Neuron (in vitro differentiated cells): ENCODE results near the gene SCT.

Experiments used
- H2AFZ ChIP-seq: one replicate; pipeline ENCODE4 v1.6.1; 2013; ENCODE audit warnings: low read depth, mild to moderate bottlenecking, inconsistent platforms, low read length, moderate library complexity
- H3K27me3 ChIP-seq: one replicate; pipeline ENCODE4 v1.6.1; 2013; ENCODE audit warnings: low read length; ENCODE audit not compliant: insufficient read depth
- H3K36me3 ChIP-seq: one replicate; pipeline ENCODE4 v1.6.1; 2013; ENCODE audit warnings: low read length; ENCODE audit not compliant: insufficient read depth
- H3K4me1 ChIP-seq: one replicate; pipeline ENCODE4 v1.6.1; 2013; ENCODE audit warnings: low read length; ENCODE audit not compliant: insufficient read depth
- H3K4me3 ChIP-seq: 2 replicates; pipeline ENCODE4 v1.5.1; 2013; ENCODE audit warnings: mild to moderate bottlenecking, low read length, moderate library complexity
- H3K9me3 ChIP-seq: one replicate; pipeline ENCODE4 v1.6.1; 2013; ENCODE audit warnings: low read length

SCT gene

DNA sequence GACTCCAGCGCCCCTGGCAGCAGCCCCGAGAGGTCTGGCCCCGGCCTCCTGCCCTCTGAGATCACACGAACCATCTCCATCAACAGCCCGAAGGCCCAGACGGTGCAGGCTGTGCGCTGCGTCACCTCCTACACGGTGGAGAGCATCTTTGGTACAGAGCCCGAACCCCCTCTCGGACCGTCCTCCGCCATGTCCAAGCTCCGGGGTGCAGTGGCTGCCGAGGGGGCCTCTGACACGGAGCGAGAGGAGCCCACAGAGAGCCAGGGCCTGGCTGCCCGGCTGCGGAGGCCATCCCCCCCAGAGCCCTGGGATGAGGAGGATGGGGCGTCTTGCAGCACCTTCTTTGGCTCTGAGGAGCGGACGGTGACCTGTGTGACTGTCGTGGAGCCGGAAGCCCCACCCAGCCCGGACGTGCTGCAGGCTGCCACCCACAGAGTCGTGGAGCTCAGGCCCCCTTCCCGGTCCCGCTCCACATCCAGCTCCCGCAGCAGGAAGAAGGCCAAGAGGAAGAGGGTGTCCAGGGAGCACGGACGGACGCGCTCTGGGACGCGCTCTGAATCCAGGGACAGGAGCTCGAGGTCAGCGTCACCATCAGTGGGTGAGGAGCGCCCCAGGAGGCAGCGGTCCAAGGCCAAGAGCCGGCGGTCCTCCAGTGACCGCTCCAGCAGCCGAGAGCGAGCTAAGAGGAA, 18.9 kb downstream of the SCT start:
- Histone ChIP-seq H3K9me3 (no peaks in the 10 kb centered on the region), H3K4me3 (no peak overlapping the region), H2AFZ (no peak overlapping the region), H3K27me3 (no peaks in the 10 kb centered on the region), H3K36me3 (peaks cover 96% of the 10 kb centered on the region), H3K4me1 (no peaks in the 10 kb centered on the region)

DNA sequence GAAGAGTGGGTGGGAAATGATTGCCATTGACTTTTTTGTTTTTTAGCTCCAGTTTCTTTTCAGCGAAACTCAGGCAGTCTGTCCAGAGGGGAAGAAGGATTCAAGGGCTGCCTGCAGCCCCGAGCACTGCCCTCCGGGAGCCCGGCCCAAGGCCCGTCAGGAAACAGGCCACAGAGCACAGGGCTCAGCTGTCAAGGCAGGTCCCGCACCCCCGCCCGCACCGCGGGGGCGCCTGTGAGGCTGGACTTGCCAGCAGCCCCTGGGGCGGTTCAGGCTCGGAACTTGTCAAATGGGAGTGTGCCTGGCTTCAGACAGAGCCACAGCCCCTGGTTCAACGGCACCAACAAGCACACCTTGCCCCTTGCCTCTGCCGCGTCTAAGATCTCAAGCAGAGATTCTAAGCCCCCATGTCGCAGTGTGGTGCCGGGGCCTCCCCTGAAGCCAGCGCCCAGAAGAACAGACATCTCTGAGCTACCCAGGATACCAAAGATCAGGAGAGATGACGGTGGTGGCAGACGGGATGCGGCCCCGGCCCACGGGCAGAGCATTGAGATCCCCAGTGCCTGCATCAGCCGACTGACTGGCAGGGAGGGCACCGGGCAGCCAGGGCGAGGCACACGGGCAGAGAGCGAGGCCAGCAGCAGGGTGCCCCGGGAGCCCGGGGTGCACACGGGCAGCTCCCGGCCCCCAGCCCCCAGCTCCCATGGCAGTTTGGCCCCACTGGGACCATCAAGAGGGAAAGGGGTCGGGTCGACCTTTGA, 19.8 kb downstream of the SCT start:
- H3K9me3 ChIP-seq = no peaks in the 10 kb centered on the region
- H3K4me3 ChIP-seq = no peak overlapping the region
- no peak overlapping the region for H2AFZ ChIP-seq
- H3K27me3 ChIP-seq = no peaks in the 10 kb centered on the region
- H3K36me3 ChIP-seq = peaks cover 95% of the 10 kb centered on the region
- H3K4me1 ChIP-seq = no peaks in the 10 kb centered on the region

DNA sequence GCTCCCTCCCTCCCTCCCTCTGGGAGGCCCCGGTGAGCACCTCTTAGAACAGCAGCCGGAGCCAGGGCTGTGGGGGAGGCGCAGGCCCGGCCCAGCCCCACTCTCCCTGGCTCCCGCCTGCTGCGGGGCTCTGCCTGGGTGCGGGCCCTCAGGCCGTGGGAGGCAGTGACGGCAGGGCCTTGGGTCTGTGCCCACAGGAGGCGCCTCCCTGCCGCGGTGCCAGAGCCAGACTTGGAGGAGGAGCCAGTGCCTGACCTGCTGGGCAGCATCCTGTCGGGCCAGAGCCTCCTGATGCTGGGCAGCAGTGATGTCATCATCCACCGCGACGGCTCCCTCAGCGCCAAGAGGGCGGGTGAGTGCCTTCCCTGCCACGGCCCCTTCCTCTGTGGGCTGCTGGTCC, 20.7 kb downstream of the SCT start:
- H3K4me3 ChIP-seq = no peak overlapping the region
- no peaks in the 10 kb centered on the region for H3K27me3 ChIP-seq
- no peaks in the 10 kb centered on the region for H3K4me1 ChIP-seq
- peaks cover 95% of the 10 kb centered on the region for H3K36me3 ChIP-seq
- H2AFZ ChIP-seq = no peak overlapping the region
- no peaks in the 10 kb centered on the region for H3K9me3 ChIP-seq

DNA sequence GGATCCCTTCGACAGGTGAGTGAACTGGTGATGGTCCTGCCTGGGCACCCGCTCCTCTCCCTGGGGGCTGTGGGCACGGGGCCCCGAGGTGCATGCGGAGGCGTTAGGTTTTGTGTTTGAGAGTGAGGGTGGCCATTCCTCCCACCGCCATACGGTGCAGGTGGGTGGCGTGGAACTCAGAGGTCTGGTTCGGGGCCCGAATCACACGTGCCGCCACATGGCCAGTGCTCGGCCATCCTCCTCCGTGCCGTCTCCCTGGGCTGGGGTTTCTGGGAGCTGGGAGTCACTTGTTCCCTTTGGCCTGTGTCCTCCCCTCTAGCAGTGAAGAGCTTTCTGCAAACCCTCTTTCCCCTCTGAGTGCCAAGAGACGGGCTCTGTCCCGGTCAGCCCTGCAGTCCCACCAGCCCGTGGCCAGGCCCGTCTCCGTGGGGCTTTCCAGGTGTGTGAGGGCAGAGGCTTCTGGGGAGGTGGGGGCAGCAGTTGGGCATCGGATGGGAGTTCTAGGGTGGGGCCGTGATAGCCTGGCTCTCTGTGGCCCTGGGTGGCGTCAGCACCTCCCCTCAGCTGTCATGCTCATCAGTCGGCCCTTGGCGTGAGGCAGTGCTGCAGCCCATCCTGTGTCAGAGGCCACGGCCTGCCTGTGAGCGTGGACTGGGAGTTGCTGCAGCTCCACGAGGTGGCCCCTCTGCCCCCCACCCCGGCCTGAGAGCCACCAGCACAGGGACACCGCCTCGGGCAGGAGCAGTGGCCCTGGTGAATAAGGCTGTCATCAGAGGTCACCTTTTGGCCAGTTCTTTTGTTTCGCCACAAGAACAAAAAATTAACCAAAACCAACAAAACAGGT, 21.5 kb downstream of the SCT start:
- H2AFZ ChIP-seq = no peak overlapping the region
- peaks cover 92% of the 10 kb centered on the region for H3K36me3 ChIP-seq
- no peaks in the 10 kb centered on the region for H3K27me3 ChIP-seq
- no peaks in the 10 kb centered on the region for H3K9me3 ChIP-seq
- H3K4me3 ChIP-seq = no peak overlapping the region
- no peaks in the 10 kb centered on the region for H3K4me1 ChIP-seq

DNA sequence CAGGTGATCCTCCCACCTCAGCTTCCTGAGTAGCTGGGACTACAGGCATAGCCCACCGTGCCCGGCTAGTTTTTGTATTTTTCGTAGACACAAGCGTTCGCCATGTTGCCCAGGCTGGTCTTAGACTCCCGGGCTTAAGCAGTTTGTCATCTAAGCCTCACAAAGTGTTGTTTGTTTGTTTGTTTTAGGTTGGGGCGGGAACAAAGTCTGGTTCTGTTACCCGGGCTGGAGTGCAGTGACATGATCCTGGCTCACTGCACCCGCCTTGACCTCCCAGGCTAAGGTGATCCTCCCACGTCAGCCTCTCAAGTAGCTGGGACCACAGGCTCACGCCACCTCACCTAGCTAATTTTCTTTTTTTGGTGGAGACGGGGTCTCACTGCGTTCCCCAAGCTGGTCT, 23.8 kb downstream of the SCT start:
- Histone ChIP-seq H3K27me3 (no peaks in the 10 kb centered on the region), H3K4me3 (no peak overlapping the region), H3K9me3 (no peaks in the 10 kb centered on the region), H3K4me1 (no peaks in the 10 kb centered on the region), H2AFZ (no peak overlapping the region), H3K36me3 (peaks cover 87% of the 10 kb centered on the region)

DNA sequence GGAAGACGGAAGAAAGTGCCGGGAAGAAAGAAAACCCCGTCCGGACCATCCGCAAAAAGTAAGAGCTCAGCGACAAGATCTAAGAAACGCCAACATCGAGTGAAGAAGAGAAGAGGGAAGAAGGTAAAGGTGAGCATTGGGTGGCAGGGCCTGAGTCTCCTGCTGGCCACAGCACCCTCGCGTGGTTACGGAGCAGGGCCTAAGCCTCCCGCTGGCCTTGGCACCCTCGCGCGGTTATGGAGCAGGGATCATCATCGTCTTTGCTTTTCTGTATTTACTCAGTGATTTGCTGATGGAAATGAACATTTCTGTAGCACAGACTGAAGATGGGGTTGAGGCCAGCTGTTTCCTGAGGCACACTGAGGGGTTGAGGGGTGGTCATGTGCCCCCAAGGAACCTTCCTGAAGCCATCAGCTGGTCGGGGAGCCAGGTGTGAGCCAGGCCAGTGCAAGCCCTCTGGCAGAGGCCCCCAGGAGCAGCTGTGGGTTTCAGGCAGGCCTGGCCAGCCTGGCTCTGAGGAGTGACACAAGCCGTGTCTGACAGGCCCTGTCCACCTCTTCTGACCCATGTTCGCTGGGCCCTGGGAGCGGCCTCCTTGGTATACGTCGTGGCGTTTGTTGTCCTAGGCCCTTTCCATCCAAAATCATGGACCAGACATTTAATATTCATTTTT, 25.3 kb downstream of the SCT start:
- Histone ChIP-seq H2AFZ (no peak overlapping the region), H3K4me1 (no peaks in the 10 kb centered on the region), H3K9me3 (no peaks in the 10 kb centered on the region), H3K4me3 (no peak overlapping the region), H3K36me3 (peaks cover 84% of the 10 kb centered on the region), H3K27me3 (no peaks in the 10 kb centered on the region)

DNA sequence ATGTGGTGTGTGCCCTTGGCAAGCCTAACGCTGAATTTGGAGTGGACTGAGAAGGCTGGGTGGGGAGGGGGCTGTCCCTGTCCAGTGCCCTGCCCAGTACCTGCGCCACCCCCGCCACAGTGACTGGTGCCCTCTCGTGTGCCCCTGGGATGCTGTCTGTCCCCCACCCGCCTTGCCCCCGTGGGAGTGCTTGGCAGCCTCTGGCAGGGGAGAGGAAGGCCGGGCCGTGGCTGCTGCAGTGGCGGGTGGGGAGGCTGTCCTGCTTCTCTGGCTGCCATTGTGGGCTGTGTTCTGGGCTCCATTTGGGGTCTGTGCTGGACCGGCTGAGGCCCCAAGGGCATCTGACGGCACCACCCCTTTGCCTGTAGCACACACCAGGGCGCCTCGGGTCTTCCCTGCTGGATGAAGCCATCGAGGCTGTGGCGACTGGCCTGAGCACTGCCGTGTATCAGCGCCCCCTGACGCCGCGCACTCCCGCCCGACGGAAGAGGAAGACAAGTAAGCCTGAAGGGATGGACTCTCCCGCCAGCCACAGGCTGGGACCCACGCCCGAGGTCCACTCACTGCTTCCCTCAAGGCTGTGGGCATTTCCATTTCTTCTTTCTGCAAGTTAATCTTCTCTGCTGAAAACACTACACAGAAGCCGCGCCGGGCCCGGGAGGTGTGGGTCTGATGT, 28.8 kb downstream of the SCT start:
- no peaks in the 10 kb centered on the region for H3K4me1 ChIP-seq
- peaks cover 82% of the 10 kb centered on the region for H3K36me3 ChIP-seq
- H3K9me3 ChIP-seq = no peaks in the 10 kb centered on the region
- no peak overlapping the region for H2AFZ ChIP-seq
- no peaks in the 10 kb centered on the region for H3K27me3 ChIP-seq
- no peak overlapping the region for H3K4me3 ChIP-seq

DNA sequence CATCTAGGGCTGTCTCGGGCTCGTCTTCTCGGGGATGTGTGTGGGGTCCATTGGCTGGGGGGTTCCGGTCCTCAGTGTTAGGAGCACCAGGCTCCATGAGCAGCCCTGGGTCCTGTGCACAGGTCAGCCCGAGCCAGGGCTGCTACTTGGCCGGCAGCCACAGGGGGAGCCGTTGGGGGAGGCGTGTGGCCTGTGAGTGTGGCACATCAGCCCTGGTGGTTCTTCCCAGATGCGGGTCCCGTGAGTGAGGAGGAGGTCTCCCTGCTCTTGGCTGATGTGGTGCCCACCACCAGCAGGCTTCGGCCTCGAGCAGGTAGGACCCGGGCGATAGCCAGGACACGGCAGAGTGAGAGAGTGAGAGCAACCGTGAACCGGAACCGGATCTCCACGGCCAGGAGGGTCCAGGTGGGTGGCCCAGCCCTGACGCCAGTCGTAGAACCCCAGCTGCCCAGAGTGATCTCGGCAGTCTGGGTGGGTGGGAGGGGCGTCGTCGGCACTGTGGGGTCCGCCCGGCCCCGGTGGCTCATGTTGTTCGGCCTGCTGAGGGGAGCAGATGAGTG, 29.7 kb downstream of the SCT start:
- Histone ChIP-seq H3K36me3 (peaks cover 83% of the 10 kb centered on the region), H3K4me1 (no peaks in the 10 kb centered on the region), H3K9me3 (no peaks in the 10 kb centered on the region), H2AFZ (no peak overlapping the region), H3K27me3 (no peaks in the 10 kb centered on the region), H3K4me3 (no peak overlapping the region)

DNA sequence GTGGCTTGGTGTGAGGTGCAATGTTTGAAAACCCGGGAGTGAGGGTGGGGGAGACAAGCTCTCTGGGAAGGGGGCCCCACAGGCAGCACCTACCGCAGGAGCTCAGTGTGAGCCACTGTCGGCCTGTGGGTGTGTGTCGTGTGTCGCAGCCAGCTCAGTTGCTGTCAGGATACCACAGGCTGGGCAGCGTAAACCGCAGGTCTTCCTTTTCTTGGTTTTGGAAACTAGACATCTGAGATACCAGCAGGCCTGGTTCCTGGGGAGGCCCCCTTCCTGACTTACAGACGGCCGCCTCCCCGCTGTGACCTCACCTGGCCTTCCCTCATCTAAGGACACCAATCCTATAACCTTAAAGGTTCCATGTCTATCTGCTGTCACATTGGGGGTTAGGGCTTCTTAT, 30.6 kb downstream of the SCT start:
- Histone ChIP-seq H3K36me3 (peaks cover 80% of the 10 kb centered on the region), H3K9me3 (no peaks in the 10 kb centered on the region), H3K27me3 (no peaks in the 10 kb centered on the region), H3K4me1 (no peaks in the 10 kb centered on the region), H2AFZ (no peak overlapping the region), H3K4me3 (no peak overlapping the region)

DNA sequence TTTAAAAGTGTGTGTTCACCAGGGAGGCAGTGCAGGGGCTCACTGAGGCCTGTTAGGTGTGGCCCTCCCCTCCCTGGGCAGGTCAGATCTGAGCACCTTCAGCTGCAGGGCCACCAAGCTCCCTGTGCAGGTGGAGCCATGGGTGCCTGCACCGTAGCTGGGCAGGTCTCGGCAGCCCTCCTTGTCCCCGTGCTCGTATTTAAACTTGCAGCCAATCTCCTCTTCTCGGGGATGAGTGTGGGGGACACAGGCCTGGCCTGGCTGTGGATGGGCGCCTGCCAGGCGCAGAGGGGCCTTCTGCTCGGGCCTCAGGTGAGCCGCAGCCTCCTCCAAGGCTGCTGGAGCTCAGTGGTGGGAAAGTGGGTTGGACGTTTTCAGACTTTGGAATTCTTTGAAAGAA, 31.6 kb downstream of the SCT start:
- Histone ChIP-seq H3K36me3 (peaks cover 85% of the 10 kb centered on the region), H3K4me1 (no peaks in the 10 kb centered on the region), H3K27me3 (no peaks in the 10 kb centered on the region), H3K4me3 (no peak overlapping the region), H2AFZ (no peak overlapping the region), H3K9me3 (no peaks in the 10 kb centered on the region)

DNA sequence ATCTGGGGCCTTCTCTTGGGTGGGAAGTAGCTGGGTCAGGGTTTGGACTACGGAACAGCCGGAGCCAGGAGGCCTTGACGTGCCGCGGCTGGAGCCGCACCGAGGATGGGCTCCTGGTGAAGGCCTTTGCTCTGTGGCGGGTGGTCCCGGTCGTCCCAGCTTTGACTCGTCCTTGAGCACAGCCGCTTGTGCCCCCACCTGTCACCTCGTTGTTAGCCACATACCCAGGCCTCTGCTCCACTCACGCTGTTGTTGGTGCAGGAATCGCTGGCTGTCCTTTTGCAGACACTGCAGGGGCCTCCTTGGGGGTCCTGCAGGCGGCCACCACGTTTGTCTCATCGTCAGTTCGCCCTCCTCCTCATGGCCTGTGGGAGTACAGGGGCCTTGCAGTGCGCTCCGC, 33.6 kb downstream of the SCT start:
- H3K4me3 ChIP-seq = no peak overlapping the region
- H3K27me3 ChIP-seq = no peaks in the 10 kb centered on the region
- H3K36me3 ChIP-seq = peaks cover 83% of the 10 kb centered on the region
- no peaks in the 10 kb centered on the region for H3K4me1 ChIP-seq
- H3K9me3 ChIP-seq = no peaks in the 10 kb centered on the region
- no peak overlapping the region for H2AFZ ChIP-seq

DNA sequence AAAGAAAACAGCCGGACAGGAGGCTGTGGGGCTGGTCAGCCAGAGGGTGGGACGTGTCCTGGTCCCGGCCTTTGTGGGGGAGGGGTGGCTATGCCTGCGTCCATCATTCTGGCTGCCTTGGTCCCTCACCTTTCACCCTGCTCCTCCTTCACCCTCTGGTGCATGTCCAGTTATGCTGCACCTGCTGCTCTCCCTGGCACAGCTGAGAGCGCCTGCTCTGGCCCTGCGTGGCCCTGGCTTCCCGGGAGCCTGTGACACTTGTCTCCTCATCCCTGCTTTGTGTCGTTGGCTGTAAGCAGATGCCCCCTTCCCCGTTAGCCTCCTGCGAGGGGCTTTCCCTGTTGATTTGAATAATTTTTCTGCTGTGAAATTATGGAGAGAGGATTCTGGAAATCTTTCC, 34.1 kb downstream of the SCT start:
- H3K9me3 ChIP-seq = no peaks in the 10 kb centered on the region
- H3K36me3 ChIP-seq = peaks cover 82% of the 10 kb centered on the region
- no peak overlapping the region for H2AFZ ChIP-seq
- no peak overlapping the region for H3K4me3 ChIP-seq
- H3K4me1 ChIP-seq = no peaks in the 10 kb centered on the region
- H3K27me3 ChIP-seq = no peaks in the 10 kb centered on the region
